Stimulated activated naive CD4-positive, alpha-beta T cell treated with Interleukin-2 at 50 U/mL for 16 hours (primary cell): ENCODE data around the gene ZNF276.
"Not testable (repeated sequence)": the region's sequence is repeated elsewhere in the genome, so short reads cannot be mapped to it uniquely, and the experiment has no call there.

Source experiments
- DNase-seq: peaks from one replicate; lab custom pipeline; 2025; lab: John Stamatoyannopoulos, UW

ZNF276 gene

GRCh38 chr16:89695875-89696669 lies 25.3 kb upstream of the ZNF276 start:
- no peak for DNase-seq

DNA sequence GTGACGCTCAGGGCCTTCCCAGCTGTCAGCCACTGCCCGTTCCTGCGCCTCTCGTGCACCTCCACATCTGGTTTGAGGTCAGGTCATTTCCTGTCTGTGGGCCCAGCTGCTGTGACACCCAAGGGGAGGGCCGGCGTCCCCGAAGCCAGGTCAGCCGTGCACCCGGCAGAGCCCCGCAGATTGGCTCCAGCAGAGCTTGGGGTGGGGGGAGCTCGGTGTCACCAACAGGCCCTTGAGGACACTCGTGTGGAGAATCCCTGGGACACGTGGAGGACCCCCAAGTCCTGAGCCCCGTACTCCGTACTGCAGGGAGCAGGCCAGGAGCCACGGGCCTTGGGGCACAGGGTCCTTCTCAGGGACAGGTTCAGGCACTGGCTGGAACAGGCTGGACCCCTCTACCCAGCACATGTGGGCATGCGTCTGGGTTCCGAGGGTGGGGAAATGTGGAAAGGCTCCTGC lies 24.6 kb upstream of the ZNF276 start:
- no peak for DNase-seq

- DNase-seq = no peak
Measured at GRCh38 chr16:89697161-89697615, 24.1 kb upstream of the ZNF276 start.

- DNase-seq = no peak
Measured at GRCh38 chr16:89697616-89698331, 23.6 kb upstream of the ZNF276 start.

GRCh38 chr16:89698717-89699116 lies 22.6 kb upstream of the ZNF276 start:
- not testable (repeated sequence) for DNase-seq

GRCh38 chr16:89699629-89700099 lies 21.7 kb upstream of the ZNF276 start:
- not testable (repeated sequence) for DNase-seq

- peak; percentile 94 for DNase-seq
Measured at GRCh38 chr16:89700100-89700648, 21.2 kb upstream of the ZNF276 start.

GRCh38 chr16:89700649-89701424 lies 20.5 kb upstream of the ZNF276 start:
- peak; percentile 40 for DNase-seq

- DNase-seq = peak; percentile 97
Measured at GRCh38 chr16:89701425-89702406, 19.6 kb upstream of the ZNF276 start, which contains the start of gene SPATA2L. TSS of gene SPATA2L (minus strand) at chr16:89701705. CDS start at chr16:89701232, 473 bp downstream.

- DNase-seq = no peak
Measured at GRCh38 chr16:89704281-89704680, 17.1 kb upstream of the ZNF276 start.

DNA sequence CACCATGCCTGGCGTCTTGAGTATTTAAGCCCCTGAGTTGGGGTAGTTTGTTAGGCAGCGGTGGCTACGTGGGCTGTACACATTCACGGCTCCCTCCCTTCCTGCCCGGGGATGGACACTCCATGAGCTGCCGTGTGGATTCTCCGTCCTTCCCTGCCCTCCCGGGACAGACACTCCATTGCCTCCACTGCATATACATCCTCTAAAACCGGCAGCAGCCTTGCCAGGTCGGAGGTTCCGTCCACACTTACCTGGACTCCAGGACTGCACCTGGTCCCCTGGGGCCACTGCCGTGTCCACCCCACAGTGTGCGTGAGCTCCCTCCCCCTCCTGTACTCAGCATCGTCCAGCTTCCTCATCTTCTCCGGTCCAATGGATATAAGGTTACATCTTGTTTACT lies 16.3 kb upstream of the ZNF276 start:
- DNase-seq = no peak

GRCh38 chr16:89706518-89707260 lies 14.6 kb upstream of the ZNF276 start:
- no peak for DNase-seq

- DNase-seq = no peak
Measured at GRCh38 chr16:89707695-89708094, 13.6 kb upstream of the ZNF276 start.

GRCh38 chr16:89708481-89708931 lies 12.8 kb upstream of the ZNF276 start:
- no peak for DNase-seq

GRCh38 chr16:89709166-89709565 lies 12.2 kb upstream of the ZNF276 start:
- no peak for DNase-seq

- DNase-seq = no peak
Measured at GRCh38 chr16:89709716-89710432, 11.5 kb upstream of the ZNF276 start.

GRCh38 chr16:89710709-89711564 lies 10.4 kb upstream of the ZNF276 start:
- DNase-seq = no peak
